Activated CD8-positive, alpha-beta memory T cell treated with anti-CD3 and anti-CD28 coated beads, Interleukin-2, amount 50 U/mL, for 4 hours (primary cell): ENCODE data around the gene METTL26.

Experiments
- DNase-seq: peaks from one replicate; pipeline ENCODE4 v3.0.0-alpha.2; 2020

METTL26 gene

DNA sequence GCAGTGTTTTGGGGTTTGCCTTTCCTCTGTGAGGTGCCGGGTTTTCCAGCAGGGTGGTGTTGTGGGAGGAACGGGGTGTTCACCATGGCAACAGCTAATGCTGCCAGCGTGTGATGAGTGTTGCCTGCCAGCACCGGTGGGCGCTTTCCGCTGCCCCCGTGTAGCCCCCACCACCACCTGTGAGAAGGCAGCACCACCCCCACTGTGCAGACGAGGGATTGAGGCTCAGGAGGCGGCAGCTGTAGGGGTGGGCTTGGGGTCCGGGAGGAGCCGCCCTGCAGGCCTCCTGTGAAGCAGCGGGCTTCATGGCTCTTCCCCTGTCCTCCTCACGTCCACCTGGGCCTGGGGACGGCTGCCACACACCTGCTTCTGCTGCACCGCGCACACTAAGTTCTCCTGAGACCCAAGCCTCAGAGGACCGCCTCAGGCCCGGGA, 41.0 kb downstream of the METTL26 start:
- no peak for DNase-seq

GRCh38 chr16:593807-594206, 42.3 kb downstream of the METTL26 start:
- DNase-seq: no peak

GRCh38 chr16:593406-593805, 42.7 kb downstream of the METTL26 start:
- DNase-seq: no peak

GRCh38 chr16:592518-593306, 43.4 kb downstream of the METTL26 start:
- no peak for DNase-seq

DNA sequence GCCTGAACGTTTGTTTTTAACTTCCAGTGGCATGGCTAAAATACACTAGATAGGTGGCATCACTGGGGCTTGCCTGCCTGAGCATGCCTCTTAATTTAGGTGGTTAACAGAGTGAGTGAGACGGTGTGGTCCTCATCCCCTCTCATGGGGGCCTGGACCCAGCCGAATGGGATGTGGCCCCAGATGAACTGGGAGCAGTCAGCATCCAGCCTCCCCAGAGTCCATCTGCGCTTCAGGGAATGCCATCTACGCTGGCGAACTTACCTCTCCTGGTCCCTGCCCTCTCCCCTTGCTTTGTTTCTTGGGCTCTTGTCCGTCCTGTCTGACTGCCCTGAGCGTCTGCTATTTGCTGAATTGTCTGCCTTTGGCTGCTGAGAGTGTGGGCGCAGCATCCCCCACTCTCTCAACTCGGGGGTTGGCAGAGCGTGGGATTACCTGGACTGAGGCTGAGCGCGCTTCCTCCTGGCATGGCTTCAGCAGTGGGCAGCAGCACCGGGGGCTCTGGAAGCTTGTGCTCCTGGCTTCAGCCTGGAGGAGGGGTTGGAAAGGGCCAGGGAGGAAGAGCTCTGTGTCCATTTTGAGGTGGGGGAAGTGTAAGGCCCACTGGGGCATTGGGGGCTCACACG, 44.1 kb downstream of the METTL26 start:
- no peak for DNase-seq

GRCh38 chr16:591231-591630, 44.9 kb downstream of the METTL26 start:
- no peak for DNase-seq

- DNase-seq: no peak
These were observed 45.3 kb downstream of the METTL26 start for GRCh38 chr16:590815-591200.

DNA sequence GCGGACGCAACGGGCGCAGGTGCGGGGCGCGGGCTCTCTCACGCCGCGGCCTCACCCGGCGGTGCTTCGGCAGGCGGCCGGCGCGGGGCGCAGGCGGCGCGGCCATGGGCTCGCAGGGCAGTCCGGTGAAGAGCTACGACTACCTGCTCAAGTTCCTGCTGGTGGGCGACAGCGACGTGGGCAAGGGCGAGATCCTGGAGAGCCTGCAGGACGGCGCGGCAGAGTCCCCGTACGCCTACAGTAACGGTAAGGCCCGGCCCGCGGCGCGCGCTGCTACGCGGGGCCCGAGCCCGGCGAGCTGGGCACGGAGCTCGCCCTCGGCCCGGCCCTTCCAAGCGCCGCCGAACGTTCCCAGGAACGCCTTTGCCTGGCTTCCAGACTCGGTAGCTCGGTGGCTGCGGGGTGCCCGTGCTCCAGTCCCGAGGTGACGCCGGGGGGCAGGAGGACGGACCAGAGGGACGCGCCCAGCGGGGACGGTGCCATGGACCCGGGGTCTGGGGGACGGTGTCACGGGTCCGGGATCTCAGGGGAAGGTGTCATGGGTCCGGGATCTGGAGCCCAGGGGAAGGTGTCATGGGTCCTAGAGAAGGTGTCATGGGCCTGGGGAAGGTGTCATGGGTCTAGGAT, 45.8 kb downstream of the METTL26 start:
- DNase-seq: no peak

- peak; percentile 98 for DNase-seq
These were observed 46.4 kb downstream of the METTL26 start, which contains the start of gene RAB40C for GRCh38 chr16:589658-590187. Gene RAB40C (plus strand): TSS chr16:590066. CDS start chr16:590292, 226 bp downstream.

DNA sequence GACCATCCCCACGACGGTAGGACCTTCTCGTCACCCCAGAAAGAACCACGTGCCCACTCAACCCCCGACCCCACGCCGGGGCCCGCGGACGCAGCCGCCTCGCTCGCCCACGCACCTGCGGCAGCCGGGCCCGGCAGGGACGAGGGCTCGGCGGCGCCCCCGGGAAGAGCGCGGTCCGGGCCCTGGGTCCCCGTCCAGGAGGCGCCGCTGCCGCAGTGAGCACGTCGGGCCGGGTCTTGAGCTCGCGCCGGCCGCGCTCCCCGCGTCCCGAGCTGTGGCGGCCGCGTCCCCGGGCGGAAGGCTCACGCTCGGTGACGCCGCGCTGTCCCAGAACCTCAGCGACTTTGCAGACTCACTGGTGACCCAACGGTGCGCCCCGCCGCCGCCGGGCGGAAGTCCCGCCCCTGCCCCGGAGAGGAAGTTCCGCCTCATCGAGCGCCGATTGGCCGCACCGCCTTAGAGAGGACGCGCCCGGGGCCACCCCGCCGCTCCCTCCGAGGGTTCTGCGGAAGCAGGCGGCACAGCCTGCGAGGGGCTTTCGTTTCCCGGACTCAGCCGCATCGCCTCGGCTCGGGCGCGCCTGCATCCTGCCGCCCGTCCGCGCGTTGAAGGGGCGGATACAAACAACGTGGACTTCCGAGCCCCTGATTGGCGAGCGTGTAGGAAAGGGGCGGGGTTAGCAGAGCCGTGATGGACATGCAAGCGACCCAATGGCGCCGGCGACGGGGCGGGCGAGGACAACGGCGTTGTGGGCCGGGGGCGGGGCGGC, 47.0 kb downstream of the METTL26 start:
- peak; percentile 97 for DNase-seq

- DNase-seq: peak; percentile 61
These were observed 47.5 kb downstream of the METTL26 start for GRCh38 chr16:588639-588888.

GRCh38 chr16:586645-587590, 49.2 kb downstream of the METTL26 start:
- DNase-seq: no peak

GRCh38 chr16:586047-586644, 50.0 kb downstream of the METTL26 start:
- no peak for DNase-seq

DNA sequence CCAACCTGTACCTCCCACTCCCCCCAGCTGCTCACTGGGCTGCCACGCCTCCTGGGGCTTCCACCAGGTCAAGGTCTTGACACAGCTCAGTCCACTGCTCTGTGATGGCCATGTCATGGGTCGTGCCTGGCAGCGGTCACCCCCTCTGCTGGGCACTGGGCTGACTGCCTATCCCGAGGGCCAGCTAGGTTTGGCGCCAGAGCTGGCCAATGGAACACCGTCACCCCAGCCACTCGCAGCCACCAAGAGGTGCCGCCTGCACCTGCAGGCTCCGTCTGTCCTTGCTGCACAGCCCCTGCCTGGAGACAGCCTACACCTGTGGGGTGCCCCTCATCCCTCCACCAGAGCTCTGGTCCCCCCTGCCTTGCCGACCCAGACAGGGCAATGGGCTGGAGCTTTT, 50.8 kb downstream of the METTL26 start:
- no peak for DNase-seq
